ENCODE data around the gene KRTAP4-1. TPM values are rescaled to one million over a fixed set of nuclear protein-coding genes. Genes with fewer than 3 reads are reported as not detected.

Gene KRTAP4-1
- total and polyA plus RNA-seq, 2 of the 13 experiments (the other 11 are each of a cell fraction or from before 2014, with no cell fraction given), result not detected

GRCh38 chr17:41176744-41177387 is 7.8 kb downstream of the KRTAP4-1 start:
- Histone ChIP-seq H3K9ac (ENCODE audit: insufficient read depth, low read depth, low read length) (no peak overlapping the region), H3K4me2 (ENCODE audit: low read depth, low read length) (no peak overlapping the region), H3K4me3 (replicated peaks in 1 of 3; ENCODE audit: insufficient read depth in 1 of 3, low read depth in 2 of 3, low read length in 3 of 3) (no peak overlapping the region), H3K4me1 (ENCODE audit: insufficient read depth, low read length) (no peaks in the 10 kb centered on the region), H3K9me3 (ENCODE audit: low read length) (no peaks in the 10 kb centered on the region), H3K79me2 (ENCODE audit: insufficient read depth, low read length) (no peaks in the 10 kb centered on the region), H3K27ac (ENCODE audit: extremely low read length, insufficient read depth, low read length) (no peak overlapping the region), H2AFZ (ENCODE audit: low read length) (no peak overlapping the region), H3K36me3 (replicated peaks in 1 of 2; ENCODE audit: control insufficient read depth in 1 of 2, insufficient read depth in 2 of 2, low read length in 2 of 2) (no peaks in the 10 kb centered on the region), H3K27me3 (ENCODE audit: control insufficient read depth in 1 of 2, insufficient read depth in 2 of 2, low read length in 2 of 2) (peaks cover 0 to 33% of the 10 kb centered on the region in 2 experiments; a peak in 3 of 5 replicates), H4K20me1 (ENCODE audit: insufficient read depth, low read length) (no peaks in the 10 kb centered on the region)
- TF ChIP-seq SMARCC2 (IDR thresholded peaks at IDR 0.05) (no peak), JUND (CRISPR knock-in tag; IDR thresholded peaks at IDR 0.05) (no peak), IRF9 (CRISPR knock-in tag; IDR thresholded peaks at IDR 0.05; ENCODE audit: borderline replicate concordance) (no peak), ZSCAN9 (CRISPR knock-in tag; IDR thresholded peaks at IDR 0.05; ENCODE audit: borderline replicate concordance) (no peak), ZNF563 (CRISPR knock-in tag; IDR thresholded peaks at IDR 0.05) (no peak), ZNF143 (CRISPR knock-in tag; IDR thresholded peaks at IDR 0.05) (no peak), ZBTB10 (CRISPR knock-in tag; IDR thresholded peaks at IDR 0.05; ENCODE audit: borderline replicate concordance) (no peak), FOXM1 (CRISPR knock-in tag; IDR thresholded peaks at IDR 0.05) (no peak), GABPA (IDR thresholded peaks at IDR 0.05; ENCODE audit: low read depth, low read length) (no peak), GABPA (CRISPR knock-in tag; IDR thresholded peaks at IDR 0.05; ENCODE audit: low read depth) (no peak), XRCC5 (optimal IDR thresholded peaks at IDR 0.05; ENCODE audit: low read length) (no peak)
- TF ChIP-seq, protein P1, sequence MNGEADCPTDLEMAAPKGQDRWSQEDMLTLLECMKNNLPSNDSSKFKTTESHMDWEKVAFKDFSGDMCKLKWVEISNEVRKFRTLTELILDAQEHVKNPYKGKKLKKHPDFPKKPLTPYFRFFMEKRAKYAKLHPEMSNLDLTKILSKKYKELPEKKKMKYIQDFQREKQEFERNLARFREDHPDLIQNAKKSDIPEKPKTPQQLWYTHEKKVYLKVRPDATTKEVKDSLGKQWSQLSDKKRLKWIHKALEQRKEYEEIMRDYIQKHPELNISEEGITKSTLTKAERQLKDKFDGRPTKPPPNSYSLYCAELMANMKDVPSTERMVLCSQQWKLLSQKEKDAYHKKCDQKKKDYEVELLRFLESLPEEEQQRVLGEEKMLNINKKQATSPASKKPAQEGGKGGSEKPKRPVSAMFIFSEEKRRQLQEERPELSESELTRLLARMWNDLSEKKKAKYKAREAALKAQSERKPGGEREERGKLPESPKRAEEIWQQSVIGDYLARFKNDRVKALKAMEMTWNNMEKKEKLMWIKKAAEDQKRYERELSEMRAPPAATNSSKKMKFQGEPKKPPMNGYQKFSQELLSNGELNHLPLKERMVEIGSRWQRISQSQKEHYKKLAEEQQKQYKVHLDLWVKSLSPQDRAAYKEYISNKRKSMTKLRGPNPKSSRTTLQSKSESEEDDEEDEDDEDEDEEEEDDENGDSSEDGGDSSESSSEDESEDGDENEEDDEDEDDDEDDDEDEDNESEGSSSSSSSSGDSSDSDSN (CRISPR knock-in tag; IDR thresholded peaks at IDR 0.05), result no peak
- TF ChIP-seq, protein P2, sequence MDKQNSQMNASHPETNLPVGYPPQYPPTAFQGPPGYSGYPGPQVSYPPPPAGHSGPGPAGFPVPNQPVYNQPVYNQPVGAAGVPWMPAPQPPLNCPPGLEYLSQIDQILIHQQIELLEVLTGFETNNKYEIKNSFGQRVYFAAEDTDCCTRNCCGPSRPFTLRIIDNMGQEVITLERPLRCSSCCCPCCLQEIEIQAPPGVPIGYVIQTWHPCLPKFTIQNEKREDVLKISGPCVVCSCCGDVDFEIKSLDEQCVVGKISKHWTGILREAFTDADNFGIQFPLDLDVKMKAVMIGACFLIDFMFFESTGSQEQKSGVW (CRISPR knock-in tag; IDR thresholded peaks at IDR 0.05; ENCODE audit: borderline replicate concordance), result no peak
- TF ChIP-seq, protein P3, sequence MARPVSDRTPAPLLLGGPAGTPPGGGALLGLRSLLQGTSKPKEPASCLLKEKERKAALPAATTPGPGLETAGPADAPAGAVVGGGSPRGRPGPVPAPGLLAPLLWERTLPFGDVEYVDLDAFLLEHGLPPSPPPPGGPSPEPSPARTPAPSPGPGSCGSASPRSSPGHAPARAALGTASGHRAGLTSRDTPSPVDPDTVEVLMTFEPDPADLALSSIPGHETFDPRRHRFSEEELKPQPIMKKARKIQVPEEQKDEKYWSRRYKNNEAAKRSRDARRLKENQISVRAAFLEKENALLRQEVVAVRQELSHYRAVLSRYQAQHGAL (CRISPR knock-in tag; IDR thresholded peaks at IDR 0.05; ENCODE audit: not compliant biosample characterization), result no peak
- DNase-seq (ENCODE audit: low spot score), result no peak
- under 1% methylated on average over 3 of the region's 3 CpGs for WGBS (ENCODE audit: low lambda C conversion rate)
- BruUV-seq (replicated peaks), result no TSS peak
- no peak for ATAC-seq
- ChIA-PET POLR2A (no interaction called here), CTCF (ENCODE audit: low intra/inter-chr PET ratio, low total read pairs) (no interaction called here)
- FAIRE-seq, result no peak
- intact Hi-C loops (cut with micrococcal nuclease; ENCODE audit: unreplicated experiment) (loop anchor here (10.0 kb wide), 1 partner anchor 272 kb away; no protein-coding TSS in a partner anchor), in situ Hi-C loops (cut with HindIII; ENCODE audit: extremely low pct_ligation_motif_present, low pct_unique_long_range_greater_than_20kb) (no loop called here)

Measured in HepG2 (cell line).